ENCODE measurements around the gene ABCA1. TPM values are rescaled to one million over a fixed set of nuclear protein-coding genes. Genes with fewer than 3 reads are reported as not detected.

The ABCA1 gene
- total RNA-seq, 2 donors from 2014 or later = 12.4 to 19.5 TPM

DNA sequence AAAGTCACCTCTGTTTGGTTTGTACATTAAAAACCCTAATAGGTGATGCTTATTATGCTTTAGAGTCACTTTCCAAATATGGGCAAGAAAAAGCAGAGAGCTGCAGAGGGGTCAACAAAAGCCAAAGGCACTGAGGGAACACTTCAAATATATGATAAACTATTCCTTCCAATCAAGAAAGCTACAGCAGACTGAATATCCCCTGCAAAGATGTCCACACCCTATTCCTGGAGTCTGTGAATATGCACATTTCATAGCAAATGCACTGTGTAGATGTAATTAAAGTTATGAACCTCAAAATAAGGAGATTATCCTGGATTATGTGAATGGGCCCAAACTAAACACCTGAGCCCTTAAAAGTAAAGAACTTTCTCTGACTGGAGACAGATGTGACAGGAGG lies 74.3 kb downstream of the ABCA1 start:
- no peak for ATAC-seq (replicated peaks in 1 of 2)
- no peaks in the 10 kb centered on the region for H3K9me3 Mint-ChIP-seq

DNA sequence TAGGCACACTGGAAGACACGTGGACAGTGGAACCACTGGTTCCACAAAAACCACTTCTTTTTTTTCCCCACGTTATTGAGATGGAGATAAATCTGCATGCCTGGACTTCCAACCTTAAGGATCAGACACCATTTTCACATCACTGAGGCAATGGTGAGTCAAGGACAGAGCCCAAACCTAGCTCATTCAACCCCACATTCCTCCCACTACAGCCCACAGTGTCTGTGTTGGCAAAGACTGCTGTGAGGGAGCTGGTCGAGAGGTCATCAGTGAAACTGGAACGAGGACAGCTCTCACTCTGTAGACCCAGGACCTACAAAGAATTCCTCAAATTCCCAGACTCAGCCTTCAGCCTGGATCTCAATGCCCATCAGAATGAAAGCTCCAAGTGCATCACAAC lies 74.8 kb downstream of the ABCA1 start:
- Mint-ChIP-seq H3K9me3 (no peaks in the 10 kb centered on the region), H3K36me3 (ENCODE audit: insufficient read depth in 2 of 2) (no peaks in the 10 kb centered on the region), H3K4me3 (no peak overlapping the region), H3K4me1 (ENCODE audit: low read depth) (peaks cover 10% of the 10 kb centered on the region), H3K27me3 (ENCODE audit: low read depth) (no peaks in the 10 kb centered on the region), H3K27ac (no peak overlapping the region)
- ATAC-seq (replicated peaks in 1 of 2) (no peak), DNase-seq (no peak)

More for the DNA sequence above, 74.3 kb downstream of the ABCA1 start:
- no peaks in the 10 kb centered on the region for H3K27me3 Mint-ChIP-seq (ENCODE audit: low read depth)
- H3K27ac Mint-ChIP-seq = no peak overlapping the region
- H3K4me3 Mint-ChIP-seq = no peak overlapping the region
- no peaks in the 10 kb centered on the region for H3K36me3 Mint-ChIP-seq (ENCODE audit: insufficient read depth in 2 of 2)
- no peak for DNase-seq
- peaks cover 10% of the 10 kb centered on the region for H3K4me1 Mint-ChIP-seq (ENCODE audit: low read depth)

DNA sequence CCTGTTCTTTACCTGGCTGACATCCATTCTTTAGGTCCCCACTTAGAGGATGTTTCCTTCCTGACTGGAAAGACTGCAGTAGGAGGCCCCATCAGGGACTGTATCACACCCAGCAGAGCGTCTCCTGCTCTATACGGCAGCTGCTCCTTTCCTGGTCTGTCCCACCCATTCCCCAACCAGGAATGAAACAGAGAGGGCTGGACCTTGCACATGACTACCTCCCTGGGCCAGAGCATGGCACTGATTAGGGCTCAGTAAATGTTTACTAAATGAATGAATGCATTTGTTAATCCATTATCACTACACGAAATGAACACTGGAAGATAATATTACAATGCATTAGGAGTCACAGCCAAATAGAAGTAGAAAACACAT lies 76.4 kb downstream of the ABCA1 start:
- DNase-seq = no peak
- no peaks in the 10 kb centered on the region for H3K36me3 Mint-ChIP-seq (ENCODE audit: insufficient read depth in 2 of 2)
- no peaks in the 10 kb centered on the region for H3K27me3 Mint-ChIP-seq (ENCODE audit: low read depth)
- no peaks in the 10 kb centered on the region for H3K9me3 Mint-ChIP-seq
- H3K4me1 Mint-ChIP-seq (ENCODE audit: low read depth) = peaks cover 10% of the 10 kb centered on the region
- no peak for ATAC-seq (replicated peaks in 1 of 2)
- H3K4me3 Mint-ChIP-seq = no peak overlapping the region
- H3K27ac Mint-ChIP-seq = no peak overlapping the region

- H3K9me3 Mint-ChIP-seq = no peaks in the 10 kb centered on the region
- DNase-seq = no peak
- peaks cover 10% of the 10 kb centered on the region for H3K4me1 Mint-ChIP-seq (ENCODE audit: low read depth)
- no peak overlapping the region for H3K27ac Mint-ChIP-seq
- H3K36me3 Mint-ChIP-seq (ENCODE audit: insufficient read depth in 2 of 2) = no peaks in the 10 kb centered on the region
- no peak overlapping the region for H3K4me3 Mint-ChIP-seq
- H3K27me3 Mint-ChIP-seq (ENCODE audit: low read depth) = no peaks in the 10 kb centered on the region
- ATAC-seq (replicated peaks in 1 of 2) = no peak
These were observed 77.0 kb downstream of the ABCA1 start for GRCh38 chr9:104850786-104851545.

- no peak overlapping the region for H3K4me3 Mint-ChIP-seq
- H3K27me3 Mint-ChIP-seq (ENCODE audit: low read depth) = no peaks in the 10 kb centered on the region
- DNase-seq = no peak
- ATAC-seq (replicated peaks in 1 of 2) = no peak
- no peaks in the 10 kb centered on the region for H3K9me3 Mint-ChIP-seq
- H3K4me1 Mint-ChIP-seq (ENCODE audit: low read depth) = peaks cover 10% of the 10 kb centered on the region
- H3K36me3 Mint-ChIP-seq (ENCODE audit: insufficient read depth in 2 of 2) = no peaks in the 10 kb centered on the region
- H3K27ac Mint-ChIP-seq = no peak overlapping the region
These were observed 78.9 kb downstream of the ABCA1 start for GRCh38 chr9:104849023-104849422.

- H3K36me3 Mint-ChIP-seq (ENCODE audit: insufficient read depth in 2 of 2) = no peaks in the 10 kb centered on the region
- H3K9me3 Mint-ChIP-seq = no peaks in the 10 kb centered on the region
- no peaks in the 10 kb centered on the region for H3K4me1 Mint-ChIP-seq (ENCODE audit: low read depth)
- ATAC-seq (replicated peaks in 1 of 2) (no peak), DNase-seq (no peak)
- H3K27me3 Mint-ChIP-seq (ENCODE audit: low read depth) = no peaks in the 10 kb centered on the region
- H3K27ac Mint-ChIP-seq = no peak overlapping the region
- no peak overlapping the region for H3K4me3 Mint-ChIP-seq
These were observed 83.2 kb downstream of the ABCA1 start for GRCh38 chr9:104844710-104845109.

- H3K4me1 Mint-ChIP-seq (ENCODE audit: low read depth) = no peaks in the 10 kb centered on the region
- H3K27ac Mint-ChIP-seq = no peak overlapping the region
- DNase-seq (no peak), ATAC-seq (replicated peaks in 1 of 2) (no peak)
- H3K9me3 Mint-ChIP-seq = no peaks in the 10 kb centered on the region
- H3K4me3 Mint-ChIP-seq = no peak overlapping the region
- H3K27me3 Mint-ChIP-seq (ENCODE audit: low read depth) = no peaks in the 10 kb centered on the region
- no peaks in the 10 kb centered on the region for H3K36me3 Mint-ChIP-seq (ENCODE audit: insufficient read depth in 2 of 2)
These were observed 84.2 kb downstream of the ABCA1 start for GRCh38 chr9:104843644-104844240.

GRCh38 chr9:104842698-104843097 lies 85.3 kb downstream of the ABCA1 start:
- no peak for DNase-seq
- ATAC-seq (replicated peaks in 1 of 2) = no peak
- Mint-ChIP-seq H3K27ac (no peak overlapping the region), H3K4me3 (no peak overlapping the region), H3K9me3 (no peaks in the 10 kb centered on the region), H3K36me3 (ENCODE audit: insufficient read depth in 2 of 2) (no peaks in the 10 kb centered on the region), H3K4me1 (ENCODE audit: low read depth) (no peaks in the 10 kb centered on the region), H3K27me3 (ENCODE audit: low read depth) (no peaks in the 10 kb centered on the region)

GRCh38 chr9:104841601-104842141 lies 86.3 kb downstream of the ABCA1 start:
- no peak for DNase-seq
- Mint-ChIP-seq H3K36me3 (ENCODE audit: insufficient read depth in 2 of 2) (peaks cover 0 to 3% of the 10 kb centered on the region in 2 donors), H3K4me3 (no peak overlapping the region), H3K27me3 (ENCODE audit: low read depth) (no peaks in the 10 kb centered on the region), H3K27ac (no peak overlapping the region), H3K4me1 (ENCODE audit: low read depth) (no peaks in the 10 kb centered on the region), H3K9me3 (no peaks in the 10 kb centered on the region)
- ATAC-seq (replicated peaks in 1 of 2) = no peak

GRCh38 chr9:104838958-104839357 lies 89.0 kb downstream of the ABCA1 start:
- Mint-ChIP-seq H3K4me3 (no peak overlapping the region), H3K9me3 (no peaks in the 10 kb centered on the region), H3K4me1 (ENCODE audit: low read depth) (no peaks in the 10 kb centered on the region), H3K27me3 (ENCODE audit: low read depth) (no peaks in the 10 kb centered on the region), H3K27ac (no peak overlapping the region), H3K36me3 (ENCODE audit: insufficient read depth in 2 of 2) (peaks cover 0 to 3% of the 10 kb centered on the region in 2 donors)
- ATAC-seq (replicated peaks in 1 of 2) (no peak), DNase-seq (no peak)

- ATAC-seq (replicated peaks in 1 of 2) (no peak), DNase-seq (no peak)
- Mint-ChIP-seq H3K4me3 (no peak overlapping the region), H3K9me3 (no peaks in the 10 kb centered on the region), H3K4me1 (ENCODE audit: low read depth) (no peaks in the 10 kb centered on the region), H3K27me3 (ENCODE audit: low read depth) (no peaks in the 10 kb centered on the region), H3K27ac (no peak overlapping the region), H3K36me3 (ENCODE audit: insufficient read depth in 2 of 2) (peaks cover 0 to 3% of the 10 kb centered on the region in 2 donors)
These were observed 91.2 kb downstream of the ABCA1 start for GRCh38 chr9:104836767-104837166.

DNA sequence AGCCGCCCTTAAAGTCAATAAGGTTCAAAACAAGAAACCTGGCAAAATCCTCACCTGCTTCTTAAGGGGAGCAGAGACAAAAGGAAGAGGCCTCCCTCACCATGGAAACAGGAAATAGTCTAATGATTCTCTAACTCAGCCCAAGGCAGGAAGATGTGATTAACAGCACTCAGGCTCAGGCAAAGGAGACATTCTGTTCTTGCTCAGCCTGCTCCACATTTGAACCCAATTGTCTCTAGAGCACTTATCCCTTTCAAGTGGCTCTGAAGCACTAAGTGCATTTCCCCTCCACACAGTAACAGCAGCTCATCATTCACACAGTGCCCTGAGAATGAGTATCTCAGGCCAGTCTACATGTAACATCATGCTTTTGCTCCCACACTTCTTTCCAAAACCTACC lies 91.7 kb downstream of the ABCA1 start:
- Mint-ChIP-seq H3K4me3 (no peak overlapping the region), H3K9me3 (no peaks in the 10 kb centered on the region), H3K27ac (no peak overlapping the region), H3K27me3 (ENCODE audit: low read depth) (no peaks in the 10 kb centered on the region), H3K36me3 (ENCODE audit: insufficient read depth in 2 of 2) (peaks cover 0 to 3% of the 10 kb centered on the region in 2 donors), H3K4me1 (ENCODE audit: low read depth) (no peaks in the 10 kb centered on the region)
- ATAC-seq (replicated peaks in 1 of 2) = no peak
- no peak for DNase-seq

- Mint-ChIP-seq H3K27ac (no peak overlapping the region), H3K4me1 (ENCODE audit: low read depth) (no peaks in the 10 kb centered on the region), H3K36me3 (ENCODE audit: insufficient read depth in 2 of 2) (peaks cover under 1 to 3% of the 10 kb centered on the region in 2 donors), H3K4me3 (no peak overlapping the region), H3K27me3 (ENCODE audit: low read depth) (no peaks in the 10 kb centered on the region), H3K9me3 (no peaks in the 10 kb centered on the region)
- ATAC-seq (replicated peaks in 1 of 2) (no peak), DNase-seq (no peak)
These were observed 92.8 kb downstream of the ABCA1 start for GRCh38 chr9:104835161-104835560.

All from activated T-cell treated with anti-CD3 and anti-CD28 coated beads, Interleukin-2, amount 50 U/mL, for 72 hours (primary cell).